Measurements from ENCODE around the gene ZNF726.
A peak's percentile ranks its signal among the peaks of the same experiment; 100 is the strongest.
"Not testable (repeated sequence)": the region's sequence is repeated elsewhere in the genome, so short reads cannot be mapped to it uniquely, and the experiment has no call there.

The ZNF726 gene

GRCh38 chr19:23914402-23915286, at the start of gene ZNF726:
TSS of gene ZNF726 (plus strand) at chr19:23914886. CDS start at chr19:23914995, 109 bp downstream.
- DNase-seq (ENCODE audit: low read depth in 2 of 2), result peak; percentile 68 to 71

DNA sequence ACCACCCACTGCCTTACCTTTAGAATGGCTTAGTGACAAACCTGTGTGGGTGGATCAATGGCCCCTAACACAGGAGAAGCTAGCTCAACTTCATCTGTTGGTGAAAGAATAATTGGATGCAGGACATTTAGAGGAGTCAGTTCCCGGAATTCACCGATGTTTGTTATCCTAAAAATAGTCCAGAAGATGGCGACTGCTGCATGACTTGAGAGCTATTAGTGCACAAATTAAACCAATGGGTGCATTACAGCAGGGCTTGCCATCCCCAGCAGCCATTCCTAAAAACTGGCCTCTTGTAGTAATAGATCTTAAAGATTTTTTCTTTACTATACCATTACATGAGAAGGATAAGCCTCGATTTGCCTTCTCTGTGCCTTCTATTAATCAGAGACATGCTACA, 46.8 kb upstream of the ZNF726 start:
- DNase-seq (ENCODE audit: low read depth in 2 of 2), result no peak

GRCh38 chr19:23868630-23869029, 46.1 kb upstream of the ZNF726 start:
- no peak for DNase-seq (ENCODE audit: low read depth in 2 of 2)

- no peak for DNase-seq (ENCODE audit: low read depth in 2 of 2)
These were observed 42.3 kb upstream of the ZNF726 start for GRCh38 chr19:23872282-23872919.

GRCh38 chr19:23876261-23876660, 38.4 kb upstream of the ZNF726 start:
- DNase-seq (ENCODE audit: low read depth in 2 of 2), result no peak

DNA sequence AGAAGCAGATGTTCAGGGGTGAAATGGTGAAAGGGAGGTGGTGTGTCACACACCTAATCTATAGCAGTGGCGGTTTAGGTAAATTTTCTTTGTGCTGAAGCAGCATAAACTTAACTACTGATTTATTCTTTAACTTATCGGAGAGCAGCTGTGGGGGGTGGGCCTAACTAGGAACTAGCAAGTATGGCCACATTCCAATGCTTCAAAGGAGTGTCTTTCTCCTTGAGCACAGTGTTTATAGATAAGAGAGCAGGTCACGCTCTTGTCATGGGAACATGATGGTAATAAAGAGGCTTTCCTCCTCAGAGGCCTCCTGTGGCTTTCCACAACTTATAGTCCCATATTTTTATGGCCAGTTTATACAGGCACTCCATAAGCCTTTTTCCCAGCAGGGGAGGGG, 37.9 kb upstream of the ZNF726 start:
- not testable (repeated sequence) for DNase-seq (ENCODE audit: low read depth in 2 of 2)

- DNase-seq (ENCODE audit: low read depth in 2 of 2), result no peak
These were observed 32.2 kb upstream of the ZNF726 start for GRCh38 chr19:23882493-23882892.

DNA sequence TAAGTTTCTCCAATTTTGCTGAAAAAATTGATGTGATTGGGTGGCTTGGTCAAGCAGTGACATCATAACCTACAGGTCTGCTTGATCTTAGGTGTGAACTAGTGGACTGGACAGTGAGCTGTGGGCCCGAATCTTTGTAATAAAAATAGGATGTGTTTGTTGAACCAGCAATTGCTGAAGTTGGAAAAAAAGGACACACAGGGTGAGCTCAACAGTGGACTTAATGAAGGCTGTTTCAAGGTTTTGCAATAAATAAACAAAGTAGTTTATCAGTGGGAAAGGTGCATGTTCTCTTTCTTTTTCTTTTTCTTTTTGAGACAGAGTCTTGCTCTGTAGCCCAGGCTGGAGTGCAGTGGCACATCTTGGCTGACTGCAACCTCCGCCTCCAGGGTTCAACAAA, 30.3 kb upstream of the ZNF726 start:
- DNase-seq (ENCODE audit: low read depth in 2 of 2), result no peak

DNA sequence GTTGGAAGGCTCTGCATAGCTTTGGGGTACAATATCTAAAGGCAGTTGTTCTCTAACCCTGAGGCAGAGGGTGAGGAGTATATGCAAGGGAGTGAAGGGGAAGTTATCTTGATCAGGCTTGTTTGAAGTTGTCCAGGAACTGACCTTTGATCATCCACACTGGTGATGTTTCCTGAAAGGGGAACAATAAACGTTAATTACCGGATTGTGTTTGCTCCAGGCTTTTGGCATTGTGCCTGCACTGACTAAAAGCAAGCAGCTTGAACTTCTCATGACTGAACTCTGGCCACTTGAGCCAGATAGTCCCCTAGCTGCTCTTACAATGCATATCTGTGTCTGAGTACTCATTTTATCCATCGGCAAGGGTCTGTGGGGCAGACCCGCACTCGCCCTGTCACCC, 27.0 kb upstream of the ZNF726 start:
- DNase-seq (ENCODE audit: low read depth in 2 of 2), result no peak

- DNase-seq (ENCODE audit: low read depth in 2 of 2), result not testable (repeated sequence)
These were observed 18.6 kb upstream of the ZNF726 start for GRCh38 chr19:23896096-23896495.

DNA sequence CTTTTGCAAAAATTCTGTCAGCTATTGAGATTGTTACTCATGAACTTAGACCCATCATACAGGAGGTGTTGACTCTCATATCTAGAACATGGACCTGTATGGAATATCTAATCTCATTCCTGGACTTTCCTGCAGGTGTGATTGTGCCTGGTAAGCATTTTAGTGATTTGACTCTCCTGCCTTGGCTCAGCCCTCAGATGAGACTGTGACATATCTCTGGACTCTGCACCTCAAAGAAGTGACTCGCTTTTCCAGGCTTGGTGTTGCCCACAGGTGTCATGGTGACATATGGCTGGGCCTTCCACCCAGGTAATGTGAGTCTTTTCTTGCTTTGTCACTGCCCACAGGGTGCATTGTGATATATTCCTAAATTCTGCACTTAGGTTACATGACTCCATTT, 17.8 kb upstream of the ZNF726 start:
- no peak for DNase-seq (ENCODE audit: low read depth in 2 of 2)

GRCh38 chr19:23901360-23901759, 13.3 kb upstream of the ZNF726 start:
- DNase-seq (ENCODE audit: low read depth in 2 of 2), result no peak

GRCh38 chr19:23904406-23904805, 10.3 kb upstream of the ZNF726 start:
- DNase-seq (ENCODE audit: low read depth in 2 of 2), result no peak

DNA sequence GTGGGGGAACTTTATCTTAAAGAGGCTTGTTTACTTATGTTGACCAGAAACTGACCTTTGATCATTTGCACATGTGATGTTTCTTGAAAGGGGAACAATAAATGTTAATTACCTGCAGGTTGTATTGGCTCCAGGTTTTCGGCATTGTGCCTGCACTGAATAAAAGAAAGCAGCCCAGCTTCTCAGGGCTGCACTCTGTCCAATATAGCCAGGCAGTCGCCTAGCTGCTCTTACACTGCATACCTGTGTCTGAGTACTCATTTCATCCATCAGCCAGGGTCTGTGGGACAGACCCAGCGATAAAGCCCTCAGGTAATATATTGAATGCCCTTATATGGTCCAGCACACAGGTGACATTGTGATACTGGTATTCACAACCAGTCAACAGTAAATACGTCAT, 8.9 kb upstream of the ZNF726 start:
- no peak for DNase-seq (ENCODE audit: low read depth in 2 of 2)

GRCh38 chr19:23906835-23907234, 7.9 kb upstream of the ZNF726 start:
- DNase-seq (ENCODE audit: low read depth in 2 of 2), result no peak

DNA sequence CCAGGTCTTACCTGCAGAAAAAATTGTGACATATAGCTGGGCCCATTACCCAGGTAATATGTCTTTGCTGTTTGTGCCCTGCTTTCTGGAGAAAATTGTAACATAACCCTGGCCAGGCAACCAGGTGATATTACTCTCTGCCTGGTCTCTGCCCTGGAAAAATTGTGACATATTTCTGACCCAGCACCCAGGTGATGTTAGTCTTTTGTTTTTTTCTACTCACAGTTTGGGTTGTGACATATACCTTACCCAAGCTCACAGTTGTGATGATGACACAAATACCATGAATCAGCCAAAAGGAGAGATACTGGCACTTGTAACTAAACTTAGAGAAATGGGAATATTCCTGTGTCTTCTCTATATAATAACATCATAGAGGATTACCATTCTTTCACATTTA, 6.5 kb upstream of the ZNF726 start:
- no peak for DNase-seq (ENCODE audit: low read depth in 2 of 2)

DNA sequence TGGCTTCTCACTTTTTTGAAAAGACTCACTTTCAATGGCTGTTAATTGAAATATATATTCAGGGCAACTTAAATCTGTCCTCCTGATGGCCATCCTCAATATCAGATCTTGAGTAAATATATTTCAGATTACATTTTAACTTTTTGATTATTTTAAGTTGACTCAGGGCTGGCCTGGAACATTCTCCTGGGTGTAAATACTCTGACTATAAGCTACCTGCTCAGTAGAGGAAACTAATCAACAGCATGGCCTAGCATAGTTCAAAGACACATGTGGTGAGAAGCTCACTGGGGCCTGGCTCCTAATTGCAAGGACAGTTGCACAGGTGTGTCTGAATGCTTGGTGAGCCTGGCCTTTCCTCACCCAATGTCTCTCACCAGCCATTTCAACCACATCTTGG, 5.5 kb upstream of the ZNF726 start:
- DNase-seq (ENCODE audit: low read depth in 2 of 2), result no peak

- no peak for DNase-seq (ENCODE audit: low read depth in 2 of 2)
These were observed 755 bp upstream of the ZNF726 start for GRCh38 chr19:23913931-23914330.

GRCh38 chr19:23916991-23917390, 2.3 kb downstream of the ZNF726 start:
- no peak for DNase-seq (ENCODE audit: low read depth in 2 of 2)

DNA sequence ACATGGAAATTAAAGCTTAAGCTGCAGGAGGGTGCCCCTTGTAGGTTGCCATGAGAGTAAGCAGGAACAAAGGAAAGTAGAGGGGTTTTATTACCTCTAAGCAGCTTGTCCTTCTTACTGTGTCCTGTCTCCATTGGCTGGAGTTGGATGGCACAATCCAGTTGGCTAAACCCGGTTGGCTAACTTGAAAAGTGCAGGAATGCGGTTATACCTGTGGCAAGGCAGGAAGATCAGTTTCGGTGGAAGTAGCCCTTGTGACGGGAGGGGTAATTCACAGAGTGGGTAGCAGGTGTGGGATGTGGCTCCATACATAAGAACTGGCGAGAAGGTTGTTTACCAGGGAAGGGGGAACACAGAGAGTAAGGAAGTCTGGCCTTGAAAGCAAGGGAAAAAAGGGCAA, 3.2 kb downstream of the ZNF726 start:
- DNase-seq (ENCODE audit: low read depth in 2 of 2), result no peak

DNA sequence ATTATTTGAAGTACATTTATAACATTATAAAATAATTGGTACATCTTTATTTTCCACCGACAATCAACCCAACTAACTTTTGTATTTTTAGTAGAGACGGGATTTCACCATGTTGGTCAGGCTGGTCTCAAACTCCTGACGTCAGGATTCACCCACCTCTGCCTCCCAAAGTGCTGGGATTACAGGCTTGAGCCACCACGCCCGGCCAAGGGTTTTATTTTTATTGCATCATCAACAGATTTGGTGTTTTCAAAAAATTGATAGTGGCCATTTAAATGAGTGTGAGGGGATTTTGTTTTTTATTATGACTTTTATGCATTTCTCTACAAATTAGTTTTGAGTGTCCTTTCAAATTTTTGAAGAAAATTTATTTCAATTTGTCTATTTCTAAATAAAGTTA, 10.6 kb downstream of the ZNF726 start:
- no peak for DNase-seq (ENCODE audit: low read depth in 2 of 2)

DNA sequence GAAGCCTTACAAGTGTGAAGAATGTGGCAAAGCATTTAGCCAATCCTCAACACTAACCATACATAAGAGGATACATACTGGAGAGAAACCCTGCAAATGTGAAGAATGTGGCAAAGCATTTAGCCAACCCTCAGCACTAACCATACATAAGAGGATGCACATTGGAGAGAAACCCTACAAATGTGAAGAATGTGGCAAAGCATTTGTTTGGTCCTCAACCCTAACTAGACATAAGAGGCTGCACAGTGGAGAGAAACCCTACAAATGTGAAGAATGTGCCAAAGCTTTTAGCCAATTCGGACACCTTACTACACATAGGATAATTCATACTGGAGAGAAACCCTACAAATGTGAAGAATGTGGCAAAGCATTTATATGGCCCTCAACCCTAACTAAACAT, 18.2 kb downstream of the ZNF726 start:
- DNase-seq (ENCODE audit: low read depth in 2 of 2), result no peak

DNA sequence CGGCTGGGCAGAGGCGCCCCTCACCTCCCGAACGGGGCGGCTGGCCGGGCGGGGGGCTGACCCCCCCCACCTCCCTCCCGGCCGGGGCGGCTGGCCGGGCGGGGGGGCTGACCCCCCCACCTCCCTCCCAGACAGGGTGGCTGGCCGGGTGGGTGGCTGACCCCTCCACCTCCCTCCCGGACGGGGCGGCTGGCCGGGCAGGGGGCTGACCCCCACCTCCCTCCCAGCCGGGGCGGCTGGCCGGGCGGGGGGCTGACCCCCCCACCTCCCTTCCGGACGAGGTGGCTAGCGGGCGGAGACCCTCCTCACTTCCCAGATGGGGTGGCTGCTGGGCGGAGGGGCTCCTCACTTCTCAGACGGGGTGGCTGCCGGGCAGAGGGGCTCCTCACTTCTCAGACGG, 22.3 kb downstream of the ZNF726 start:
- DNase-seq (ENCODE audit: low read depth in 2 of 2), result not testable (repeated sequence)

Measured in stimulated activated CD4-positive, alpha-beta T cell treated with anti-CD3 and anti-CD28 coated beads, Interleukin-1b, Interleukin-23, amount 100 ng/mL, for 4 hours (primary cell).